ENCODE data around the gene PLEKHB2.
"Not testable (repeated sequence)": the region's sequence is repeated elsewhere in the genome, so short reads cannot be mapped to it uniquely, and the experiment has no call there.

The PLEKHB2 gene

GRCh38 chr2:131105156-131105949 lies at the start of gene PLEKHB2:
PLEKHB2 (plus strand) TSS chr2:131105336; CDS start chr2:131120942, 15,606 bp downstream.
- peak; percentile 75 for DNase-seq

- DNase-seq, result no peak
Observed at GRCh38 chr2:131056204-131056931, 48.8 kb upstream of the PLEKHB2 start.

GRCh38 chr2:131056932-131057287 lies 48.2 kb upstream of the PLEKHB2 start:
- no peak for DNase-seq

- no peak for DNase-seq
Observed at GRCh38 chr2:131058214-131058843, 46.8 kb upstream of the PLEKHB2 start.

- DNase-seq, result no peak
Observed at GRCh38 chr2:131058920-131059319, 46.2 kb upstream of the PLEKHB2 start.

GRCh38 chr2:131063501-131064283 lies 41.4 kb upstream of the PLEKHB2 start:
- no peak for DNase-seq

GRCh38 chr2:131064589-131065512 lies 40.3 kb upstream of the PLEKHB2 start:
- DNase-seq, result no peak

GRCh38 chr2:131067465-131068125 lies 37.5 kb upstream of the PLEKHB2 start:
- no peak for DNase-seq

- not testable (repeated sequence) for DNase-seq
Observed at GRCh38 chr2:131068172-131068571, 37.0 kb upstream of the PLEKHB2 start.

GRCh38 chr2:131075578-131075977 lies 29.6 kb upstream of the PLEKHB2 start:
- not testable (repeated sequence) for DNase-seq

GRCh38 chr2:131076707-131077106 lies 28.4 kb upstream of the PLEKHB2 start:
- DNase-seq, result no peak

- DNase-seq, result no peak
Observed at GRCh38 chr2:131077182-131077846, 27.8 kb upstream of the PLEKHB2 start.

GRCh38 chr2:131077966-131078365 lies 27.2 kb upstream of the PLEKHB2 start:
- no peak for DNase-seq

- DNase-seq, result not testable (repeated sequence)
Observed at GRCh38 chr2:131079931-131080330, 25.2 kb upstream of the PLEKHB2 start.

GRCh38 chr2:131081190-131081589 lies 23.9 kb upstream of the PLEKHB2 start:
- DNase-seq, result no peak

- no peak for DNase-seq
Observed at GRCh38 chr2:131085646-131086045, 19.5 kb upstream of the PLEKHB2 start.

GRCh38 chr2:131092458-131093005 lies 12.6 kb upstream of the PLEKHB2 start:
- no peak for DNase-seq

- peak; percentile 86 for DNase-seq
Observed at GRCh38 chr2:131093006-131093695, 12.0 kb upstream of the PLEKHB2 start, which contains the start of gene FAM168B. FAM168B (minus strand) TSS chr2:131093460; CDS start chr2:131082646, 10,814 bp downstream.

GRCh38 chr2:131093696-131094462 lies 11.3 kb upstream of the PLEKHB2 start:
- peak; percentile 45 for DNase-seq

Data from 8988T (cell line).